HL-60 (cell line): ENCODE results near the gene FAM53C.

ENCODE experiments used
- DNase-seq, 2 experiments: peaks; one replicate each; pipeline ENCODE4 v3.0.0-alpha.2; 2010 to 2020; ENCODE audit warnings: low read depth in 1 of 2, low spot score in 1 of 2
- H3K27ac ChIP-seq: fragments of 250-450 bp; sonication (Bioruptor Pico); replicated peaks from 2 replicates; pipeline ENCODE4 v1.5.1; 2020; ENCODE audit warnings: mild to moderate bottlenecking, moderate library complexity
- H3K27me3 ChIP-seq: fragments of 250-450 bp; sonication (Bioruptor Pico); 2 replicates; pipeline ENCODE4 v1.5.1; 2021; ENCODE audit warnings: mild to moderate bottlenecking, moderate library complexity; ENCODE audit not compliant: insufficient read depth, poor library complexity, severe bottlenecking
- H3K4me3 ChIP-seq: replicated peaks from 2 replicates; pipeline ENCODE4 v1.5.1; 2011; ENCODE audit warnings: mild to moderate bottlenecking, control low read depth, low read length; ENCODE audit not compliant: insufficient read depth
- GABPA ChIP-seq: IDR thresholded peaks from 2 replicates; pipeline ENCODE4 v1.6.1; 2012; ENCODE audit warnings: low read depth
- POLR2AphosphoS5 ChIP-seq: IDR thresholded peaks from 2 replicates; pipeline ENCODE4 v1.6.1; 2012; ENCODE audit warnings: low read depth
- SPI1 ChIP-seq: IDR thresholded peaks from 2 replicates; pipeline ENCODE4 v1.6.1; 2012; ENCODE audit warnings: low read depth, mild to moderate bottlenecking, borderline replicate concordance
- TF ChIP-seq, protein P1 (sequence below): IDR thresholded peaks from one replicate; pipeline ENCODE4 v1.5.1; 2011; ENCODE audit warnings: low read length, control low read depth, inconsistent platforms; ENCODE audit not compliant: insufficient read depth
- TF ChIP-seq, protein P2 (sequence below): IDR thresholded peaks from 2 replicates; pipeline ENCODE4 v1.6.1; 2012; ENCODE audit warnings: low read depth; ENCODE audit not compliant: insufficient replicate concordance

Gene FAM53C

DNA sequence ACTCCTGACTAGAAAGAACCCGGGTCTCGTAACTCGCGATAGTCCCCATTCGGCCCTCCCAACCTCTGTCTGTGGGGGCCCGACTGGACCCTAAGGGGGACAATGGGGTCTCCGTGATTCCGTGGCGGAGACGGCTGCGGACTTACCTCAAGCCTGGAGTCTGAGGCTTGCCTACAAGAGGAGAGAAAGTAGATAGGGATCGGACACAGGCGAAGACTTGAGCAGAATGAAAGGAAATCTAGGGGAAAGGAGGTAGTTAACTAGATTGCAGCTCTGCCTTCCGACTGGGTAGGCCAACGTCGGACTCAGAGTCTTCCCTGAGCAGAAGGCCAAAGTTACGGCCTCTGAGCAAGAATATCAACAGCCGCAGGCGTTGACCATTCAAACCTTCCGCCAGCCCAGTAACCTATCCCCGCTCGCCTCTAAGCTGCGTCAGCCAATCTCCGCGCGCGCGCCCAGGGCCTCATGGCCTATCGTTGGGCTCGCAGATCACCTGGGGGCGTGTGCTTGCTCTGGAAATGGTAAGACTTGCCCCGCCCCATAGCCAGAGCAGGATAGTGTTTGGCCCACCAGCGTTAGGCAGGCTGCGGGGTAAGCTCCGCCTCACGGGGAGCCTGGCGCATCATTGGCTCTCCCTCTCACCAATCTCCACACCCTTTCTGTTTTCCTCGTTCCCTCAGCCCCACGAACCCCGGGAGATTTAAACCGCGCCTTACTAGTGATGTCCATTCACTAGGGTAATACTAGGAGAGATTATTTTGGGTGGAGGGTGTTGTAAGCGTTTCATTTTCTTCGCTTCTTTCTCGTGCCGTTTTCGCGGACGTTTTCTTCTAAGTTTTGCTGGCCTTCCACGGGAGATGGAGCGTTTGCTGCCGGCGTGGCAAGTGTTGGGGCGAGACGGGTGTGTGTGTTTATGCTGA lies 6.4 kb upstream of the FAM53C start, which contains the start of gene CDC25C:
TSS of gene CDC25C (minus strand) at position 356 of the 920 bp plus-strand sequence. CDS start 624 bp downstream, outside the sequence.
- Histone ChIP-seq H3K4me3 (peak within 1 kb of the TSS; percentile 47), H3K27ac (peak within 1 kb of the TSS; percentile 76), H3K27me3 (no peaks in the 10 kb centered on the region)
- TF ChIP-seq SPI1 (no peak), POLR2AphosphoS5 (no peak), GABPA (no peak)
- TF ChIP-seq, protein P1, sequence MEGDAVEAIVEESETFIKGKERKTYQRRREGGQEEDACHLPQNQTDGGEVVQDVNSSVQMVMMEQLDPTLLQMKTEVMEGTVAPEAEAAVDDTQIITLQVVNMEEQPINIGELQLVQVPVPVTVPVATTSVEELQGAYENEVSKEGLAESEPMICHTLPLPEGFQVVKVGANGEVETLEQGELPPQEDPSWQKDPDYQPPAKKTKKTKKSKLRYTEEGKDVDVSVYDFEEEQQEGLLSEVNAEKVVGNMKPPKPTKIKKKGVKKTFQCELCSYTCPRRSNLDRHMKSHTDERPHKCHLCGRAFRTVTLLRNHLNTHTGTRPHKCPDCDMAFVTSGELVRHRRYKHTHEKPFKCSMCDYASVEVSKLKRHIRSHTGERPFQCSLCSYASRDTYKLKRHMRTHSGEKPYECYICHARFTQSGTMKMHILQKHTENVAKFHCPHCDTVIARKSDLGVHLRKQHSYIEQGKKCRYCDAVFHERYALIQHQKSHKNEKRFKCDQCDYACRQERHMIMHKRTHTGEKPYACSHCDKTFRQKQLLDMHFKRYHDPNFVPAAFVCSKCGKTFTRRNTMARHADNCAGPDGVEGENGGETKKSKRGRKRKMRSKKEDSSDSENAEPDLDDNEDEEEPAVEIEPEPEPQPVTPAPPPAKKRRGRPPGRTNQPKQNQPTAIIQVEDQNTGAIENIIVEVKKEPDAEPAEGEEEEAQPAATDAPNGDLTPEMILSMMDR, result no peak
- TF ChIP-seq, protein P2, sequence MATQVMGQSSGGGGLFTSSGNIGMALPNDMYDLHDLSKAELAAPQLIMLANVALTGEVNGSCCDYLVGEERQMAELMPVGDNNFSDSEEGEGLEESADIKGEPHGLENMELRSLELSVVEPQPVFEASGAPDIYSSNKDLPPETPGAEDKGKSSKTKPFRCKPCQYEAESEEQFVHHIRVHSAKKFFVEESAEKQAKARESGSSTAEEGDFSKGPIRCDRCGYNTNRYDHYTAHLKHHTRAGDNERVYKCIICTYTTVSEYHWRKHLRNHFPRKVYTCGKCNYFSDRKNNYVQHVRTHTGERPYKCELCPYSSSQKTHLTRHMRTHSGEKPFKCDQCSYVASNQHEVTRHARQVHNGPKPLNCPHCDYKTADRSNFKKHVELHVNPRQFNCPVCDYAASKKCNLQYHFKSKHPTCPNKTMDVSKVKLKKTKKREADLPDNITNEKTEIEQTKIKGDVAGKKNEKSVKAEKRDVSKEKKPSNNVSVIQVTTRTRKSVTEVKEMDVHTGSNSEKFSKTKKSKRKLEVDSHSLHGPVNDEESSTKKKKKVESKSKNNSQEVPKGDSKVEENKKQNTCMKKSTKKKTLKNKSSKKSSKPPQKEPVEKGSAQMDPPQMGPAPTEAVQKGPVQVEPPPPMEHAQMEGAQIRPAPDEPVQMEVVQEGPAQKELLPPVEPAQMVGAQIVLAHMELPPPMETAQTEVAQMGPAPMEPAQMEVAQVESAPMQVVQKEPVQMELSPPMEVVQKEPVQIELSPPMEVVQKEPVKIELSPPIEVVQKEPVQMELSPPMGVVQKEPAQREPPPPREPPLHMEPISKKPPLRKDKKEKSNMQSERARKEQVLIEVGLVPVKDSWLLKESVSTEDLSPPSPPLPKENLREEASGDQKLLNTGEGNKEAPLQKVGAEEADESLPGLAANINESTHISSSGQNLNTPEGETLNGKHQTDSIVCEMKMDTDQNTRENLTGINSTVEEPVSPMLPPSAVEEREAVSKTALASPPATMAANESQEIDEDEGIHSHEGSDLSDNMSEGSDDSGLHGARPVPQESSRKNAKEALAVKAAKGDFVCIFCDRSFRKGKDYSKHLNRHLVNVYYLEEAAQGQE, result no peak
- peak; percentile 81 to 95 for DNase-seq

DNA sequence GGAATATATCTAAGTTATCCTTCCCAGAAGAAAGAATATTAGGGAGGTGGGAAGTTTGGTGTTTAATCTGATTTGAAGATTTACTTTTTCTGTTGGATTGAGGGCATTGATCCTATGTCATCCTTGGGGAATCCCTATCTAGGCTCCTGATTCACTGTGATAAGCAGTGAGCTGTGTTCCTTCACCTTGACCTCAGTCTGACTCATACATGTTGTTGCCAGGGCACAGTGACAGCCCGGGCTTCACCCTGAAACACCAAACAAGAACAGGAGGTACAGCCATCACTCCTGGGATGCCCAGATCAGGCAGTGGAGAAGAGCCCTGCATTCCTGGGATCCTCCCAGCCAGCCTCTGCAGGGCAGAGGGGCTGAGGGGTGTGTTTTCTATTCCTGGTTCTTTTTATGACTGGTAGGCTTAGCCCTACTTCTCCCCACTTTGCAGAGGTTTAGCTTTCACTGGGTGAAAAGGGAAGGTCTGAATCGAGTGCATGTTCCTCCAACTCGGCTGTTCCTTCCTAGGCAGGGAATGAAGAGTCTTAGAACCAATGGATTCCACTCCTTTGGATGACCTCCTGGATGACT lies 3.1 kb upstream of the FAM53C start:
- Histone ChIP-seq H3K4me3 (no peak overlapping the region), H3K27me3 (no peaks in the 10 kb centered on the region), H3K27ac (no peak overlapping the region)
- no peak for TF ChIP-seq GABPA
- no peak for TF ChIP-seq SPI1
- TF ChIP-seq, protein P2, result no peak
- TF ChIP-seq POLR2AphosphoS5, result no peak
- TF ChIP-seq, protein P1, result no peak
- no peak for DNase-seq

DNA sequence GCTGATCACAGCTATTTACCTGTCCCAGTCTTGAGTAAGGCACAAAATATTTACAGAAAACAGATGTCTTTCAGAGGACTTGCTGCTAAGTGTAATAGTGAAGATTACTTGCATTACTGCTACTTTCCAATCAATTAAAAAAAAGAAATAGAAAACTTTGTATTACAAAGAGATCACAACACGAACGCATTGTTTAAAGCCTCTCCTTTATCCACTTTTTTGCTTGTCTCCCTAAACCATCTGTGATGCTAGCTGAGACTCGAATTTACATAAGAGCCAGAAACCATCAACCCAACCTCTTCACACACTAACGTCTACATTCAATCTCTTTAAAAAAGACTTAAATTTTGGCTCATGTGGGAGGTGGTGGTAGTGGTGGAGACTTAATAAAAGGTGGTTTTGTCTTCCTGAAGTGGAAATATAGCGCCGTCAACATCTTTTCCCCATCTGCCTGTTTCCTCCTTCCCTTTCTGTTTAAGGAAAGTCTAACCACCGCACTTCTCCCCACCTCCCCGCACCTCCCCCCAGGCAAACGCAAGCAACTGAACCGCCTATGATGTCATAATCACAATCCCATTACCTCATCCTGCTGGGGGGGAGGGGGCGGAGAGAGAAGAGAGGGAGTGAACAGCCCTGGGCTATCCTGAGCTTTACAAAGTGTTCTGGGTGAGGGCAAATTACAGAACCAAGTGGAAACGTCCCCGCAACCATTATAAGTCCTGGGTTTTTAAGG lies 948 bp upstream of the FAM53C start:
- Histone ChIP-seq H3K27ac (peak overlapping the region; percentile 100), H3K27me3 (no peaks in the 10 kb centered on the region), H3K4me3 (peak overlapping the region; percentile 68)
- TF ChIP-seq GABPA, result 0 out of 2 replicates have a peak, but pooled peaks have one; percentile 9
- TF ChIP-seq, protein P2, result no peak
- peak; percentile 4; the same call in 1 of the 2 replicates for TF ChIP-seq SPI1
- DNase-seq, result peak; percentile 61 to 75
